Liver (tissue), 9 donors: ENCODE measurements around the gene STK4. TPM values are rescaled to one million over a fixed set of nuclear protein-coding genes. Genes with fewer than 3 reads are reported as not detected.
A peak's percentile ranks its signal among the peaks of the same experiment; 100 is the strongest.

ENCODE experiments used
- DNase-seq: peaks from one replicate; pipeline ENCODE4 v3.0.0-alpha.2; 2017; ENCODE audit warnings: low spot score
- H3K27ac ChIP-seq, 2 donors: one replicate each; pipeline ENCODE4 v1.7.0; 2013; ENCODE audit warnings: inconsistent platforms in 2 of 2, low read length in 2 of 2, control low read depth in 1 of 2, low read depth in 1 of 2, mild to moderate bottlenecking in 1 of 2
- H3K27me3 ChIP-seq, 4 donors: one replicate each; pipeline versions ENCODE4 v1.6.1 to v1.7.0; 2013; ENCODE audit warnings: low read length in 3 of 4, inconsistent platforms in 1 of 4, mild to moderate bottlenecking in 1 of 4, moderate library complexity in 1 of 4; ENCODE audit not compliant: control insufficient read depth in 4 of 4, insufficient read depth in 4 of 4
- H3K36me3 ChIP-seq, 4 donors: one replicate each; pipeline versions ENCODE4 v1.6.1 to v1.7.0; 2013; ENCODE audit warnings: low read length in 3 of 4, mild to moderate bottlenecking in 3 of 4, low read depth in 1 of 4, moderate library complexity in 1 of 4; ENCODE audit not compliant: control insufficient read depth in 4 of 4, insufficient read depth in 3 of 4
- H3K4me1 ChIP-seq, 4 donors: one replicate each; pipeline versions ENCODE4 v1.6.1 to v1.7.0; 2013; ENCODE audit warnings: low read length in 3 of 4, mild to moderate bottlenecking in 3 of 4, moderate library complexity in 1 of 4; ENCODE audit not compliant: control insufficient read depth in 4 of 4, insufficient read depth in 4 of 4
- H3K4me3 ChIP-seq, 3 donors: one replicate each; pipeline versions ENCODE4 v1.6.1 to v1.7.0; 2013; ENCODE audit warnings: low read length in 3 of 3, control low read depth in 1 of 3, low read depth in 1 of 3, mild to moderate bottlenecking in 1 of 3
- H3K9ac ChIP-seq, 2 donors: one replicate each; pipeline ENCODE4 v1.7.0; 2013; ENCODE audit warnings: low read length in 2 of 2, mild to moderate bottlenecking in 2 of 2, moderate library complexity in 2 of 2, control low read depth in 1 of 2, low read depth in 1 of 2
- H3K9me3 ChIP-seq, 4 donors: one replicate each; pipeline versions ENCODE4 v1.6.1 to v1.7.0; 2013; ENCODE audit warnings: low read length in 3 of 4; ENCODE audit not compliant: control insufficient read depth in 4 of 4
- EGR1 ChIP-seq, 2 donors: IDR thresholded peaks; 2 replicates each; pipeline ENCODE4 v1.6.1; 2016 to 2018; ENCODE audit warnings: antibody characterized with exemption in 2 of 2, low read depth in 2 of 2
- FOXA1 ChIP-seq: IDR thresholded peaks from 2 replicates; pipeline ENCODE4 v1.6.1; 2016; ENCODE audit warnings: antibody characterized with exemption
- FOXA2 ChIP-seq: IDR thresholded peaks from 2 replicates; pipeline ENCODE4 v1.6.1; 2016; ENCODE audit warnings: antibody characterized with exemption
- NR2F2 ChIP-seq: IDR thresholded peaks from 2 replicates; pipeline ENCODE4 v1.6.1; 2016; ENCODE audit warnings: antibody characterized with exemption
- RAD21 ChIP-seq, 2 donors: IDR thresholded peaks; 2 replicates each; pipeline ENCODE4 v1.6.1; 2016; ENCODE audit warnings: antibody characterized with exemption in 2 of 2, mild to moderate bottlenecking in 2 of 2
- RXRA ChIP-seq, 2 donors: IDR thresholded peaks; 2 replicates each; pipeline ENCODE4 v1.6.1; 2017 to 2018; ENCODE audit warnings: antibody characterized with exemption in 2 of 2, mild to moderate bottlenecking in 1 of 2
- SP1 ChIP-seq: IDR thresholded peaks from 2 replicates; pipeline ENCODE4 v1.6.1; 2018; ENCODE audit warnings: antibody characterized with exemption, mild to moderate bottlenecking
- TAF1 ChIP-seq: conservative IDR thresholded peaks from 2 replicates; pipeline ENCODE4 v1.6.1; 2016; ENCODE audit warnings: antibody characterized with exemption, mild to moderate bottlenecking
- WGBS: extraction: QIAGEN DNeasy Blood & Tissue Kit; methylation state at CpG from one replicate; pipeline ENCODE4 v1.1.7; 2013; 5-methylcytosine and 5-hydroxymethylcytosine counted together
- polyA plus RNA-seq, 2 donors: library from polyadenylated mRNA; stranded (reverse) in 1 of 2; unstranded in 1 of 2; fragments of 200-250 nt in 1 of 2; fragments of >200 nt in 1 of 2; fragmentation: Nextera tagmentation in 1 of 2; extraction: Ambion mirVana in 1 of 2; gene quantifications; one replicate each; pipeline versions ENCODE4 v1.2.1 to v1.2.3, GENCODE V29; 2013 to 2015
- total RNA-seq, 2 donors: library from RNA; depleted of rRNA; stranded (reverse); fragments of >200 nt; gene quantifications; one replicate each; pipeline ENCODE4 v1.2.3, GENCODE V29; 2014
- TF ChIP-seq, protein P1 (sequence below): fragments of 150-350 bp; IDR thresholded peaks from 2 replicates; pipeline ENCODE4 v1.5.1; 2017; ENCODE audit warnings: improper control_type of control experiment, low read depth, low read length; ENCODE audit not compliant: missing input control
- TF ChIP-seq, protein P2 (sequence below): IDR thresholded peaks from 2 replicates; pipeline ENCODE4 v1.6.1; 2016; ENCODE audit warnings: antibody characterized with exemption, mild to moderate bottlenecking
- TF ChIP-seq, protein P3 (sequence below): IDR thresholded peaks from 2 replicates; pipeline ENCODE4 v1.6.1; 2016; ENCODE audit warnings: antibody characterized with exemption
- TF ChIP-seq, protein P4 (sequence below): IDR thresholded peaks from 2 replicates; pipeline ENCODE4 v1.6.1; 2016; ENCODE audit warnings: antibody characterized with exemption
- donor health status: healthy.
- donor health status: healthy.
- donor health status: healthy.
- donor health status: healthy.
- donor health status: healthy.

The STK4 gene
- total and polyA plus RNA-seq, 4 donors, result 3.7 to 20.8 (median 13.9) TPM

DNA sequence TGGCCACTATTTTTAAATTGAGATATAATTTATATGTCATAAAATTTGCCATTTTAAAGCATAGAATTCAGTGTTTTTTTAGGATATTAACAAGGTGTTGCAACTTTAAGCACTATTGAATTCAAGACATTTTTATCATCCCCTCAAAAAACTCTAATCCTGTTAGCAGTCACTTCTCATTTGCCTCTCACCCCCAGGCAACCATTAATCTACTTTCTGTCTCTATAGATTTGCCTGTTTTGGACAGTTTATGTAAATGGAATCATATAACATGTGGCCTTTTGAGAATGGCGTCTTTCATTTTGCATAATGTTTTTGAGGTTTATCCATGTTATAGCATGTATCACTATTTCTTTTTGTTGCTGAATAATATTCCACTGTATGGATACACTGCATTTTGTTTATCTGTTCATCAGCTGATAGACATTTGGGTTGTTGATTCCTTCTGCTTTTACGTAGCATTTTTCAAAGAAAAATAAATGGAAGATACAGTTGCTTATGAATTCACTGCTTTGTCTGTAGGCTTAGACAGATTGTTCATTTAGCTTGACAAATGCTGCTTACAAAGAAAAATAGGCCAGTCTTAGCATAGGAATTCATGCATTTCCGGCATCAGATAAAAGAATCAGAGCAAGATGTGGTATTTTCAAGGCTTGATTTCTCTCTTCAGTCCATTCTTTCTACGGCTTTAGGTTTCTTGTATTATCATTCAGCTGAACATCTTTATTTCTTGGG is 52.9 kb downstream of the STK4 start:
- peaks cover 0 to 3% (median 0%) of the 10 kb centered on the region in 4 donors for H3K4me1 ChIP-seq
- WGBS, result 95% methylated on average over 4 of the region's 4 CpGs
- no peak for DNase-seq
- H3K9me3 ChIP-seq, result no peaks in the 10 kb centered on the region
- no peak overlapping the region for H3K4me3 ChIP-seq
- no peak overlapping the region for H3K27ac ChIP-seq
- H3K27me3 ChIP-seq, result no peaks in the 10 kb centered on the region
- H3K36me3 ChIP-seq, result peaks cover 0 to 2% (median 1%) of the 10 kb centered on the region in 4 donors
- TF ChIP-seq, protein P1, sequence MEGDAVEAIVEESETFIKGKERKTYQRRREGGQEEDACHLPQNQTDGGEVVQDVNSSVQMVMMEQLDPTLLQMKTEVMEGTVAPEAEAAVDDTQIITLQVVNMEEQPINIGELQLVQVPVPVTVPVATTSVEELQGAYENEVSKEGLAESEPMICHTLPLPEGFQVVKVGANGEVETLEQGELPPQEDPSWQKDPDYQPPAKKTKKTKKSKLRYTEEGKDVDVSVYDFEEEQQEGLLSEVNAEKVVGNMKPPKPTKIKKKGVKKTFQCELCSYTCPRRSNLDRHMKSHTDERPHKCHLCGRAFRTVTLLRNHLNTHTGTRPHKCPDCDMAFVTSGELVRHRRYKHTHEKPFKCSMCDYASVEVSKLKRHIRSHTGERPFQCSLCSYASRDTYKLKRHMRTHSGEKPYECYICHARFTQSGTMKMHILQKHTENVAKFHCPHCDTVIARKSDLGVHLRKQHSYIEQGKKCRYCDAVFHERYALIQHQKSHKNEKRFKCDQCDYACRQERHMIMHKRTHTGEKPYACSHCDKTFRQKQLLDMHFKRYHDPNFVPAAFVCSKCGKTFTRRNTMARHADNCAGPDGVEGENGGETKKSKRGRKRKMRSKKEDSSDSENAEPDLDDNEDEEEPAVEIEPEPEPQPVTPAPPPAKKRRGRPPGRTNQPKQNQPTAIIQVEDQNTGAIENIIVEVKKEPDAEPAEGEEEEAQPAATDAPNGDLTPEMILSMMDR, result no peak
- no peak overlapping the region for H3K9ac ChIP-seq

DNA sequence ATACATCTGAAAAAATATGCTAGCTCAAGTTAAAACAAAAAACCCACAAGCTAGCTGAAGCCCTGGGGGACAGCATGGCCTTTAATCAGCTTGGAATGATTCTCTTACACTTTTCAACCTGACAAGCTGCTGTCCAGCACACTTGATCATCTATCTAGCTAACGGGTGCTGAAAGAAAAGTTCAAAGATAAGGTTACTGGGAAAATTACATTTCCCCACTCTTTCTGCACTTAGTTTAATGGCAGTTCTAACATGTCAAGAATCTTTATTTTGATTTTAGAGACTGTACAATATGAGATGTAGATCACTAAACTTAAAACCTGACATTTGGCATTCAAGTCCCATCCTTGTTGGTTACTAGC is 53.4 kb downstream of the STK4 start:
- TF ChIP-seq, protein P2, sequence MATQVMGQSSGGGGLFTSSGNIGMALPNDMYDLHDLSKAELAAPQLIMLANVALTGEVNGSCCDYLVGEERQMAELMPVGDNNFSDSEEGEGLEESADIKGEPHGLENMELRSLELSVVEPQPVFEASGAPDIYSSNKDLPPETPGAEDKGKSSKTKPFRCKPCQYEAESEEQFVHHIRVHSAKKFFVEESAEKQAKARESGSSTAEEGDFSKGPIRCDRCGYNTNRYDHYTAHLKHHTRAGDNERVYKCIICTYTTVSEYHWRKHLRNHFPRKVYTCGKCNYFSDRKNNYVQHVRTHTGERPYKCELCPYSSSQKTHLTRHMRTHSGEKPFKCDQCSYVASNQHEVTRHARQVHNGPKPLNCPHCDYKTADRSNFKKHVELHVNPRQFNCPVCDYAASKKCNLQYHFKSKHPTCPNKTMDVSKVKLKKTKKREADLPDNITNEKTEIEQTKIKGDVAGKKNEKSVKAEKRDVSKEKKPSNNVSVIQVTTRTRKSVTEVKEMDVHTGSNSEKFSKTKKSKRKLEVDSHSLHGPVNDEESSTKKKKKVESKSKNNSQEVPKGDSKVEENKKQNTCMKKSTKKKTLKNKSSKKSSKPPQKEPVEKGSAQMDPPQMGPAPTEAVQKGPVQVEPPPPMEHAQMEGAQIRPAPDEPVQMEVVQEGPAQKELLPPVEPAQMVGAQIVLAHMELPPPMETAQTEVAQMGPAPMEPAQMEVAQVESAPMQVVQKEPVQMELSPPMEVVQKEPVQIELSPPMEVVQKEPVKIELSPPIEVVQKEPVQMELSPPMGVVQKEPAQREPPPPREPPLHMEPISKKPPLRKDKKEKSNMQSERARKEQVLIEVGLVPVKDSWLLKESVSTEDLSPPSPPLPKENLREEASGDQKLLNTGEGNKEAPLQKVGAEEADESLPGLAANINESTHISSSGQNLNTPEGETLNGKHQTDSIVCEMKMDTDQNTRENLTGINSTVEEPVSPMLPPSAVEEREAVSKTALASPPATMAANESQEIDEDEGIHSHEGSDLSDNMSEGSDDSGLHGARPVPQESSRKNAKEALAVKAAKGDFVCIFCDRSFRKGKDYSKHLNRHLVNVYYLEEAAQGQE, result peak; percentile 93
- no peak for TF ChIP-seq NR2F2
- H3K9me3 ChIP-seq, result no peaks in the 10 kb centered on the region
- no peak overlapping the region for H3K4me3 ChIP-seq
- H3K36me3 ChIP-seq, result peaks cover 0 to 2% (median 1%) of the 10 kb centered on the region in 4 donors
- H3K4me1 ChIP-seq, result peaks cover 0 to 3% (median 0%) of the 10 kb centered on the region in 4 donors
- no peak overlapping the region for H3K27ac ChIP-seq
- H3K9ac ChIP-seq, result no peak overlapping the region
- WGBS, result 81% methylated on average over 1 of the region's 1 CpG
- no peaks in the 10 kb centered on the region for H3K27me3 ChIP-seq
- no peak for DNase-seq

DNA sequence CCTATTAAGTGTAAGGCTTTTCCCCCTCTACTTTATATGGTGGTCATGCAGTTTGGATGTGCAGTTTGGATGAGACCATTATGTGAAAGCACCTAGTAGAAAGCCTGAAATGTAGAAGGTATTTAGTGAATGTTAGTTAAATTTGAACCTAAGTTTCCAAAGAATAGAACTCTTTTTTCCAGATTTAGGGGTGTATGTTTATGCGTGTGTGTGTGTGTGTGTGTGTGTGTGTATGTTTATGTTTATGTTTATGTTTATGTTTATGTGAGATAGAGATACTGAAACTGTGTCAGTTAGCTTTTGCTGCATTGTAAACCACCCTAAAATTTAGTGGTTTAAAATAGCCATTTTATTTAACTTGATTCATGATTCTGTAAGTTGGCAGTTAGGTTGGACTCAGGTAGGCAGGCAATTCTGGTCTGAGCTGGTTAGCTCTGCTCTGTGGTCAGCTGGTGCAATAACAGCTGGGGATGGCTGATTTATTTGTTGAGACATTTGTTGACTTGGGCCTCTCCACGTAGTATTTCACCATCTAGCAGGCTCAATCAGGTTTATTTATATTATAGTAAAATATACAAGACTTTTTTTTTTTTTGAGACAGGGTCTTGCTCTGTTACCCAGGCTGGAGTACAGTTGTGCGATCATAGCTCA is 54.0 kb downstream of the STK4 start:
- Histone ChIP-seq H3K9me3 (no peaks in the 10 kb centered on the region), H3K27ac (peak overlapping the region in 1 of 2 donors; percentile 12), H3K27me3 (no peaks in the 10 kb centered on the region), H3K36me3 (peaks cover 0 to 8% (median 1%) of the 10 kb centered on the region in 4 donors), H3K4me3 (no peak overlapping the region), H3K4me1 (peaks cover 0 to 3% (median 0%) of the 10 kb centered on the region in 4 donors), H3K9ac (no peak overlapping the region)
- no peak for DNase-seq
- 63% methylated on average over 3 of the region's 3 CpGs for WGBS
- TF ChIP-seq EGR1 (IDR thresholded peaks at IDR 0.05; ENCODE audit: low read depth in 2 of 2) (no peak), FOXA1 (peak; percentile 79), NR2F2 (no peak), RAD21 (IDR thresholded peaks at IDR 0.05) (no peak), RXRA (IDR thresholded peaks at IDR 0.05) (peak in 1 of 2 donors; percentile 65), FOXA2 (peak; percentile 28), SP1 (no peak), TAF1 (no peak)
- TF ChIP-seq, protein P1, result no peak
- TF ChIP-seq, protein P3, sequence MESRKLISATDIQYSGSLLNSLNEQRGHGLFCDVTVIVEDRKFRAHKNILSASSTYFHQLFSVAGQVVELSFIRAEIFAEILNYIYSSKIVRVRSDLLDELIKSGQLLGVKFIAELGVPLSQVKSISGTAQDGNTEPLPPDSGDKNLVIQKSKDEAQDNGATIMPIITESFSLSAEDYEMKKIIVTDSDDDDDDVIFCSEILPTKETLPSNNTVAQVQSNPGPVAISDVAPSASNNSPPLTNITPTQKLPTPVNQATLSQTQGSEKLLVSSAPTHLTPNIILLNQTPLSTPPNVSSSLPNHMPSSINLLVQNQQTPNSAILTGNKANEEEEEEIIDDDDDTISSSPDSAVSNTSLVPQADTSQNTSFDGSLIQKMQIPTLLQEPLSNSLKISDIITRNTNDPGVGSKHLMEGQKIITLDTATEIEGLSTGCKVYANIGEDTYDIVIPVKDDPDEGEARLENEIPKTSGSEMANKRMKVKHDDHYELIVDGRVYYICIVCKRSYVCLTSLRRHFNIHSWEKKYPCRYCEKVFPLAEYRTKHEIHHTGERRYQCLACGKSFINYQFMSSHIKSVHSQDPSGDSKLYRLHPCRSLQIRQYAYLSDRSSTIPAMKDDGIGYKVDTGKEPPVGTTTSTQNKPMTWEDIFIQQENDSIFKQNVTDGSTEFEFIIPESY, result peak; percentile 82
- TF ChIP-seq, protein P4, sequence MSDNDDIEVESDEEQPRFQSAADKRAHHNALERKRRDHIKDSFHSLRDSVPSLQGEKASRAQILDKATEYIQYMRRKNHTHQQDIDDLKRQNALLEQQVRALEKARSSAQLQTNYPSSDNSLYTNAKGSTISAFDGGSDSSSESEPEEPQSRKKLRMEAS, result peak; percentile 38
